Measurements from ENCODE around the gene SULT1A3. TPM values are rescaled to one million over a fixed set of nuclear protein-coding genes. Genes with fewer than 3 reads are reported as not detected.

The SULT1A3 gene
- total and polyA plus RNA-seq, 2 of the 8 experiments (the other 6 are each of a cell fraction or from before 2014, with no cell fraction given), result 1.9 to 13.8 TPM

- TF ChIP-seq TAF7 (optimal IDR thresholded peaks at IDR 0.05; ENCODE audit: borderline replicate concordance, low read depth, low read length) (no peak), TAF1 (IDR thresholded peaks at IDR 0.05; ENCODE audit: low read depth, low read length) (no peak), SP1 (IDR thresholded peaks at IDR 0.05; ENCODE audit: low read depth, low read length) (no peak), SAP30 (IDR thresholded peaks at IDR 0.05; ENCODE audit: insufficient read depth, insufficient replicate concordance, low read length) (no peak), TCF12 (IDR thresholded peaks at IDR 0.05; ENCODE audit: low read depth, low read length) (no peak), ZNF274 (IDR thresholded peaks at IDR 0.05; ENCODE audit: borderline replicate concordance, extremely low read depth, low read length) (no peak), CREB1 (IDR thresholded peaks at IDR 0.05) (no peak)
Measured at GRCh38 chr16:30184096-30184890, 14.8 kb upstream of the SULT1A3 start (continued).
